Left lung (tissue), 10 donors: ENCODE measurements around the gene CLDN5. TPM values are rescaled to one million over a fixed set of nuclear protein-coding genes. Genes with fewer than 3 reads are reported as not detected.

Experiments used
- ATAC-seq: fragments of 200-7000 bp; cut with Tn5 transposase; one replicate; pipeline ENCODE4 v1.9.1; 2020; ENCODE audit warnings: moderate library complexity
- DNase-seq, 4 donors: peaks; one replicate each; pipeline ENCODE4 v3.0.0-alpha.2; 2013 to 2020
- H3K27ac ChIP-seq, 2 donors: fragments of 200-600 bp; sonication (generic) in 1 of 2; one replicate each; pipeline versions ENCODE4 v1.5.0 to v1.8.0; 2020 to 2021
- H3K27me3 ChIP-seq, 2 donors: fragments of 200-600 bp; sonication (generic) in 1 of 2; one replicate each; pipeline versions ENCODE4 v1.5.0 to v1.8.0; 2020 to 2021
- H3K36me3 ChIP-seq, 2 donors: fragments of 200-600 bp; sonication (generic) in 1 of 2; one replicate each; pipeline versions ENCODE4 v1.5.0 to v1.8.0; 2020 to 2021
- H3K4me1 ChIP-seq, 2 donors: fragments of 200-600 bp; one replicate each; pipeline ENCODE4 v1.8.0; 2021
- H3K4me3 ChIP-seq, 2 donors: fragments of 200-600 bp; sonication (generic) in 1 of 2; one replicate each; pipeline versions ENCODE4 v1.5.0 to v1.8.0; 2020 to 2021; ENCODE audit warnings: mild to moderate bottlenecking in 1 of 2
- H3K9me3 ChIP-seq, 2 donors: fragments of 200-600 bp; sonication (generic) in 1 of 2; one replicate each; pipeline versions ENCODE4 v1.5.0 to v1.8.0; 2020 to 2021
- CTCF ChIP-seq, 2 donors: fragments of 200-600 bp; sonication (generic) in 1 of 2; IDR thresholded peaks; one replicate each; pipeline versions ENCODE4 v1.5.0 to v1.8.0; 2021; ENCODE audit warnings: antibody characterized with exemption in 2 of 2
- intact Hi-C, 2 donors: fragments of 100-400 bp; cut with DNase I; formaldehyde crosslinking; loops; one replicate each; pipeline versions ENCODE4 v1.11.2 to v1.14.2; 2022
- polyA plus RNA-seq, 6 donors: library from polyadenylated mRNA; unstranded; fragments of 120-200 nt; gene quantifications; one replicate each; pipeline ENCODE4 v1.2.1, GENCODE V29; 2013; ENCODE audit not compliant: insufficient read length in 6 of 6
- total RNA-seq, 2 donors: library from RNA; stranded (reverse); fragmentation: NEBNext Ultra II Directional; extraction: Animal tissue kit (Norgen Biotek cat#: 25700); gene quantifications; one replicate each; pipeline ENCODE4 v1.2.1, GENCODE V29; 2021
- donor health status: DM: no; HTN: yes; CAD: no.
- donor health status: DM: no; HTN: no; CAD: no.

CLDN5 gene
- total and polyA plus RNA-seq, 8 donors = 56.4 to 90.7 (median 70.8) TPM

GRCh38 chr22:19506212-19506611 lies 18.0 kb downstream of the CLDN5 start:
- no peaks in the 10 kb centered on the region for H3K9me3 ChIP-seq
- H3K36me3 ChIP-seq = no peaks in the 10 kb centered on the region
- no peak overlapping the region for H3K4me3 ChIP-seq
- no peak overlapping the region for H3K27ac ChIP-seq
- intact Hi-C loops = no loop called here
- ATAC-seq (no peak), DNase-seq (no peak)
- TF ChIP-seq CTCF (IDR thresholded peaks at IDR 0.05) = no peak
- no peaks in the 10 kb centered on the region for H3K27me3 ChIP-seq
- H3K4me1 ChIP-seq = no peaks in the 10 kb centered on the region

GRCh38 chr22:19505735-19506126 lies 18.5 kb downstream of the CLDN5 start:
- intact Hi-C loops = no loop called here
- no peak for DNase-seq
- no peaks in the 10 kb centered on the region for H3K27me3 ChIP-seq
- ATAC-seq = no peak
- no peak for TF ChIP-seq CTCF (IDR thresholded peaks at IDR 0.05)
- no peak overlapping the region for H3K27ac ChIP-seq
- no peak overlapping the region for H3K4me3 ChIP-seq
- no peaks in the 10 kb centered on the region for H3K4me1 ChIP-seq
- no peaks in the 10 kb centered on the region for H3K36me3 ChIP-seq
- H3K9me3 ChIP-seq = no peaks in the 10 kb centered on the region

- Histone ChIP-seq H3K27me3 (no peaks in the 10 kb centered on the region), H3K27ac (no peak overlapping the region), H3K4me3 (no peak overlapping the region), H3K36me3 (no peaks in the 10 kb centered on the region), H3K4me1 (no peaks in the 10 kb centered on the region), H3K9me3 (no peaks in the 10 kb centered on the region)
- intact Hi-C loops = no loop called here
- no peak for DNase-seq
- ATAC-seq = no peak
- no peak for TF ChIP-seq CTCF (IDR thresholded peaks at IDR 0.05)
Observed at GRCh38 chr22:19504900-19505734, 19.1 kb downstream of the CLDN5 start.

- ATAC-seq = no peak
- intact Hi-C loops = no loop called here
- Histone ChIP-seq H3K4me1 (no peaks in the 10 kb centered on the region), H3K27me3 (no peaks in the 10 kb centered on the region), H3K36me3 (no peaks in the 10 kb centered on the region), H3K9me3 (no peaks in the 10 kb centered on the region), H3K27ac (no peak overlapping the region), H3K4me3 (no peak overlapping the region)
- no peak for DNase-seq
- no peak for TF ChIP-seq CTCF (IDR thresholded peaks at IDR 0.05)
Observed at GRCh38 chr22:19503869-19504268, 20.3 kb downstream of the CLDN5 start.

GRCh38 chr22:19503367-19503766 lies 20.8 kb downstream of the CLDN5 start:
- ATAC-seq (no peak), DNase-seq (no peak)
- H3K36me3 ChIP-seq = no peaks in the 10 kb centered on the region
- H3K9me3 ChIP-seq = no peaks in the 10 kb centered on the region
- H3K27ac ChIP-seq = no peak overlapping the region
- no peak overlapping the region for H3K4me3 ChIP-seq
- no peak for TF ChIP-seq CTCF (IDR thresholded peaks at IDR 0.05)
- H3K4me1 ChIP-seq = no peaks in the 10 kb centered on the region
- intact Hi-C loops = no loop called here
- H3K27me3 ChIP-seq = no peaks in the 10 kb centered on the region
